Mesendoderm (in vitro differentiated cells): ENCODE measurements around the gene ZBTB11.
A peak's percentile ranks its signal among the peaks of the same experiment; 100 is the strongest.

Experiments
- DNase-seq: peaks from one replicate; pipeline ENCODE4 v3.0.0; 2013
- H2AK5ac ChIP-seq: 2 replicates; pipeline ENCODE4 v1.6.1; 2013; ENCODE audit warnings: low read length, inconsistent platforms
- H2BK120ac ChIP-seq: 2 replicates; pipeline ENCODE4 v1.6.1; 2013; ENCODE audit warnings: low read depth, mild to moderate bottlenecking, low read length, moderate library complexity, mixed read lengths
- H2BK15ac ChIP-seq: replicated peaks from 2 replicates; pipeline ENCODE4 v1.6.1; 2013; ENCODE audit warnings: low read depth, mild to moderate bottlenecking, moderate library complexity
- H2BK5ac ChIP-seq: 2 replicates; pipeline ENCODE4 v1.6.1; 2013; ENCODE audit warnings: low read length, inconsistent platforms
- H3K18ac ChIP-seq: 2 replicates; pipeline ENCODE4 v1.6.1; 2013; ENCODE audit warnings: mild to moderate bottlenecking, low read length, mixed read lengths
- H3K23ac ChIP-seq: one replicate; pipeline ENCODE4 v1.6.1; 2013; ENCODE audit warnings: low read length
- H3K27ac ChIP-seq: 2 replicates; pipeline ENCODE4 v1.5.1; 2013; ENCODE audit warnings: low read depth, mild to moderate bottlenecking, inconsistent platforms, low read length, moderate library complexity
- H3K27me3 ChIP-seq: 2 replicates; pipeline ENCODE4 v1.6.1; 2013; ENCODE audit warnings: low read length, control low read depth, mild to moderate bottlenecking, inconsistent platforms; ENCODE audit not compliant: insufficient read depth, poor library complexity
- H3K36me3 ChIP-seq: 2 replicates; pipeline ENCODE4 v1.6.1; 2013; ENCODE audit warnings: low read length, inconsistent platforms; ENCODE audit not compliant: control insufficient read depth, insufficient read depth
- H3K4ac ChIP-seq: one replicate; pipeline ENCODE4 v1.6.1; 2013; ENCODE audit warnings: low read depth, mild to moderate bottlenecking, low read length, moderate library complexity
- H3K4me1 ChIP-seq: 2 replicates; pipeline ENCODE4 v1.6.1; 2013; ENCODE audit warnings: low read depth, low read length, inconsistent platforms; ENCODE audit not compliant: control insufficient read depth
- H3K4me2 ChIP-seq: 2 replicates; pipeline ENCODE4 v1.6.1; 2013; ENCODE audit warnings: low read length
- H3K4me3 ChIP-seq: 2 replicates; pipeline ENCODE4 v1.5.1; 2013; ENCODE audit warnings: mild to moderate bottlenecking, low read length
- H3K56ac ChIP-seq: one replicate; pipeline ENCODE4 v1.6.1; 2013; ENCODE audit warnings: low read length
- H3K79me1 ChIP-seq: 2 replicates; pipeline ENCODE4 v1.6.1; 2013; ENCODE audit warnings: low read length, inconsistent platforms
- H3K79me2 ChIP-seq: 2 replicates; pipeline ENCODE4 v1.6.1; 2013; ENCODE audit warnings: mild to moderate bottlenecking, low read length; ENCODE audit not compliant: control insufficient read depth, insufficient read depth
- H3K9ac ChIP-seq: 2 replicates; pipeline ENCODE4 v1.6.1; 2013; ENCODE audit warnings: low read length, inconsistent platforms
- H4K5ac ChIP-seq: one replicate; pipeline ENCODE4 v1.6.1; 2013; ENCODE audit warnings: low read length
- H4K8ac ChIP-seq: one replicate; pipeline ENCODE4 v1.6.1; 2013; ENCODE audit warnings: low read depth, mild to moderate bottlenecking, control low read depth, low read length, moderate library complexity
- WGBS: extraction: QIAGEN DNeasy Blood & Tissue Kit; methylation state at CpG from one replicate; pipeline ENCODE4 v1.1.7; 2013; ENCODE audit warnings: low lambda C conversion rate, missing lambda C conversion rate; ENCODE audit not compliant: insufficient coverage; ENCODE audit errors: extremely low coverage; 5-methylcytosine and 5-hydroxymethylcytosine counted together

Gene ZBTB11

GRCh38 chr3:101677436-101678286 is 729 bp upstream of the ZBTB11 start:
- no CpG with 5 or more reads among the region's 29 CpGs for WGBS

GRCh38 chr3:101676216-101676764 is 642 bp downstream of the ZBTB11 start:
- H3K4ac ChIP-seq, result no peak overlapping the region
- DNase-seq, result peak; percentile 98
- H3K79me1 ChIP-seq, result peaks cover 5% of the 10 kb centered on the region
- H2BK5ac ChIP-seq, result no peak overlapping the region
- no peak overlapping the region for H2BK15ac ChIP-seq
- no peak overlapping the region for H2BK120ac ChIP-seq
- peak overlapping the region; percentile 68 for H3K4me3 ChIP-seq
- no peak overlapping the region for H4K5ac ChIP-seq
- no peaks in the 10 kb centered on the region for H3K4me1 ChIP-seq
- H3K23ac ChIP-seq, result no peak overlapping the region
- H3K36me3 ChIP-seq, result peaks cover 3% of the 10 kb centered on the region
- H3K27ac ChIP-seq, result peak overlapping the region; percentile 55
- peak overlapping the region; percentile 89 for H3K56ac ChIP-seq
- H2AK5ac ChIP-seq, result no peak overlapping the region
- H3K79me2 ChIP-seq, result peaks cover 26% of the 10 kb centered on the region
- no CpG with 5 or more reads among the region's 57 CpGs for WGBS
- H3K9ac ChIP-seq, result peak overlapping the region; percentile 73
- no peak overlapping the region for H4K8ac ChIP-seq
- no peaks in the 10 kb centered on the region for H3K27me3 ChIP-seq
- H3K18ac ChIP-seq, result no peak overlapping the region
- no peak overlapping the region for H3K4me2 ChIP-seq

More at GRCh38 chr3:101677436-101678286, 729 bp upstream of the ZBTB11 start:
- Histone ChIP-seq H3K4me2 (peak overlapping the region; percentile 14), H3K4ac (no peak overlapping the region), H3K4me1 (no peaks in the 10 kb centered on the region), H3K27ac (no peak overlapping the region), H2AK5ac (no peak overlapping the region), H2BK120ac (no peak overlapping the region), H3K9ac (peak overlapping the region; percentile 33), H3K79me2 (peaks cover 20% of the 10 kb centered on the region), H3K36me3 (peaks cover 8% of the 10 kb centered on the region), H3K23ac (no peak overlapping the region), H3K18ac (no peak overlapping the region), H3K56ac (peak overlapping the region; percentile 45), H3K4me3 (no peak overlapping the region), H3K27me3 (no peaks in the 10 kb centered on the region), H4K5ac (no peak overlapping the region), H2BK5ac (no peak overlapping the region), H3K79me1 (peaks cover 2% of the 10 kb centered on the region), H2BK15ac (no peak overlapping the region), H4K8ac (no peak overlapping the region)
- DNase-seq, result peak; percentile 17

DNA sequence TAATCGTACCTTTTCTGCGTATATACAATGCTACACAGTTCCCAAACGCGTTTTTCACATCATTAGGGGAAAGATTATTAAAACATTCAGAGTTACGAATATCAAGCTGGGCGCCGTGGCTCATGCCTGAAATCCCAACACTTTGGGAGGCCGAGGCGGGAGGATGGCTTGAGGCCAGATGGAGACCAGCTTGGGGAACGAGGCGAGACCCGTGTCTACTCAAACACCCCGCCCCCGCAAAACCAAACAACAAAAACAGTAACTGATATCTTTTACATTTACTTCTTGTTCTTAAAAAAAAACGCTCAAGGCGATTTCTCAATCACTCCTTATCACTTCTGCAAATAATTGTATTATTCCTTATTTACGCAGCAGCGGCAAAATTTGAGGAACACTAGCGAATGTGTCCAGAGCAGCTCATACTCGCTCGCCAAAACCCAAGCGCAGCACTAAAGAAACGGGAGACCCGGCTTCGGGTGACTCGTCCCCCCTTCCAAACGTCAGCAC is 1.2 kb downstream of the ZBTB11 start:
- no peak overlapping the region for H4K5ac ChIP-seq
- no peak for DNase-seq
- H4K8ac ChIP-seq, result no peak overlapping the region
- H3K79me1 ChIP-seq, result peaks cover 5% of the 10 kb centered on the region
- no peak overlapping the region for H2BK15ac ChIP-seq
- H2BK120ac ChIP-seq, result no peak overlapping the region
- peaks cover 26% of the 10 kb centered on the region for H3K79me2 ChIP-seq
- peak overlapping the region; percentile 70 for H3K9ac ChIP-seq
- peak overlapping the region; percentile 9 for H3K4me2 ChIP-seq
- no peak overlapping the region for H3K27ac ChIP-seq
- no peak overlapping the region for H2AK5ac ChIP-seq
- H3K4me1 ChIP-seq, result no peaks in the 10 kb centered on the region
- H3K23ac ChIP-seq, result no peak overlapping the region
- H3K56ac ChIP-seq, result peak overlapping the region; percentile 66
- peaks cover 2% of the 10 kb centered on the region for H3K36me3 ChIP-seq
- no peaks in the 10 kb centered on the region for H3K27me3 ChIP-seq
- peak overlapping the region; percentile 64 for H3K4me3 ChIP-seq
- whole genome bisulfite sequencing, result no CpG with 5 or more reads among the region's 27 CpGs
- H2BK5ac ChIP-seq, result no peak overlapping the region
- H3K4ac ChIP-seq, result no peak overlapping the region
- no peak overlapping the region for H3K18ac ChIP-seq

- no CpG with 5 or more reads among the region's 9 CpGs for WGBS
Measured at GRCh38 chr3:101674518-101674917, 2.4 kb downstream of the ZBTB11 start.

GRCh38 chr3:101673953-101674352 is 3.0 kb downstream of the ZBTB11 start:
- no peaks in the 10 kb centered on the region for H3K36me3 ChIP-seq
- no peak for DNase-seq
- no peak overlapping the region for H4K5ac ChIP-seq
- no CpG with 5 or more reads among the region's 13 CpGs for WGBS
- no peak overlapping the region for H2BK15ac ChIP-seq
- no peak overlapping the region for H3K4me2 ChIP-seq
- H3K4ac ChIP-seq, result no peak overlapping the region
- H3K79me2 ChIP-seq, result peaks cover 26% of the 10 kb centered on the region
- H2AK5ac ChIP-seq, result no peak overlapping the region
- no peak overlapping the region for H2BK120ac ChIP-seq
- H3K18ac ChIP-seq, result no peak overlapping the region
- H3K9ac ChIP-seq, result no peak overlapping the region
- H3K23ac ChIP-seq, result no peak overlapping the region
- no peak overlapping the region for H2BK5ac ChIP-seq
- H3K79me1 ChIP-seq, result peaks cover 5% of the 10 kb centered on the region
- no peak overlapping the region for H3K56ac ChIP-seq
- no peaks in the 10 kb centered on the region for H3K27me3 ChIP-seq
- H3K4me1 ChIP-seq, result no peaks in the 10 kb centered on the region
- no peak overlapping the region for H3K27ac ChIP-seq
- H4K8ac ChIP-seq, result no peak overlapping the region
- no peak overlapping the region for H3K4me3 ChIP-seq

More at GRCh38 chr3:101674518-101674917, 2.4 kb downstream of the ZBTB11 start:
- no peak overlapping the region for H3K4me2 ChIP-seq
- H3K79me2 ChIP-seq, result peaks cover 26% of the 10 kb centered on the region
- H3K27me3 ChIP-seq, result no peaks in the 10 kb centered on the region
- DNase-seq, result no peak
- H3K4ac ChIP-seq, result no peak overlapping the region
- H2AK5ac ChIP-seq, result no peak overlapping the region
- H3K4me1 ChIP-seq, result no peaks in the 10 kb centered on the region
- no peaks in the 10 kb centered on the region for H3K36me3 ChIP-seq
- no peak overlapping the region for H3K4me3 ChIP-seq
- H3K9ac ChIP-seq, result no peak overlapping the region
- no peak overlapping the region for H3K27ac ChIP-seq
- peaks cover 5% of the 10 kb centered on the region for H3K79me1 ChIP-seq
- H3K23ac ChIP-seq, result no peak overlapping the region
- H4K8ac ChIP-seq, result no peak overlapping the region
- H3K56ac ChIP-seq, result no peak overlapping the region
- H2BK120ac ChIP-seq, result no peak overlapping the region
- no peak overlapping the region for H3K18ac ChIP-seq
- no peak overlapping the region for H4K5ac ChIP-seq
- no peak overlapping the region for H2BK5ac ChIP-seq
- H2BK15ac ChIP-seq, result no peak overlapping the region
